Common myeloid progenitor, CD34-positive (primary cell): ENCODE data around the gene PIGO.

Experiments used
- CTCF ChIA-PET: fragments of 350-600 bp; sonication (Branson Sonifier 250); formaldehyde crosslinking; loops from one replicate; lab custom pipeline; 2021; ENCODE audit warnings: antibody characterized with exemption; lab: Charles Lee
- POLR2A ChIA-PET: fragments of 350-600 bp; sonication (Branson Sonifier 250); formaldehyde crosslinking; loops from one replicate; lab custom pipeline; 2021; ENCODE audit warnings: antibody characterized with exemption; lab: Charles Lee
- DNase-seq, 3 donors: peaks; one replicate each; pipeline versions ENCODE4 v3.0.0 to v3.0.0-alpha.2; 2013
- H3K27ac ChIP-seq, 2 experiments: 1 replicate in 1 of 2; 2 replicates in 1 of 2; pipeline ENCODE4 v1.7.0; 2013; ENCODE audit warnings: inconsistent platforms in 2 of 2, low read length in 2 of 2, mild to moderate bottlenecking in 2 of 2, low read depth in 1 of 2, moderate library complexity in 1 of 2; ENCODE audit not compliant: severe bottlenecking in 2 of 2, insufficient read depth in 1 of 2, poor library complexity in 1 of 2
- H3K27me3 ChIP-seq, 5 experiments: replicated peaks in 2 of 5; 1 replicate in 3 of 5; 2 replicates in 2 of 5; pipeline versions ENCODE4 v1.6.1 to v1.7.0; 2013; ENCODE audit warnings: low read length in 4 of 5, mild to moderate bottlenecking in 2 of 5, moderate library complexity in 2 of 5, inconsistent platforms in 1 of 5; ENCODE audit not compliant: insufficient read depth in 5 of 5, control insufficient read depth in 4 of 5
- H3K36me3 ChIP-seq, 4 experiments: 1 replicate in 2 of 4; 2 replicates in 2 of 4; pipeline versions ENCODE4 v1.6.1 to v1.7.0; 2013; ENCODE audit warnings: low read length in 3 of 4, control low read depth in 1 of 4, mild to moderate bottlenecking in 1 of 4; ENCODE audit not compliant: control insufficient read depth in 4 of 4, insufficient read depth in 4 of 4
- H3K4me1 ChIP-seq, 4 experiments: 1 replicate in 3 of 4; 2 replicates in 1 of 4; pipeline versions ENCODE4 v1.6.1 to v1.7.1; 2013; ENCODE audit warnings: low read length in 3 of 4, mild to moderate bottlenecking in 3 of 4, control low read depth in 1 of 4, inconsistent platforms in 1 of 4, moderate library complexity in 1 of 4; ENCODE audit not compliant: control insufficient read depth in 4 of 4, insufficient read depth in 4 of 4; ENCODE audit errors: control extremely low read depth in 1 of 4
- H3K4me3 ChIP-seq, 7 experiments: 1 replicate in 4 of 7; 2 replicates in 3 of 7; pipeline versions ENCODE4 v1.5.1 to v1.7.0; 2013; ENCODE audit warnings: mild to moderate bottlenecking in 7 of 7, low read length in 6 of 7, moderate library complexity in 6 of 7, inconsistent platforms in 2 of 7, low read depth in 2 of 7, control low read depth in 1 of 7; ENCODE audit not compliant: insufficient read depth in 4 of 7, control insufficient read depth in 1 of 7; ENCODE audit errors: extremely low read depth in 1 of 7
- H3K9me3 ChIP-seq, 5 experiments: 1 replicate in 4 of 5; 2 replicates in 1 of 5; pipeline versions ENCODE4 v1.6.1 to v1.7.1; 2013; ENCODE audit warnings: low read length in 4 of 5, mild to moderate bottlenecking in 2 of 5, inconsistent platforms in 1 of 5, low read depth in 1 of 5, moderate library complexity in 1 of 5; ENCODE audit not compliant: control insufficient read depth in 4 of 5, insufficient read depth in 2 of 5; ENCODE audit errors: control extremely low read depth in 1 of 5
- WGBS: methylation state at CpG from one replicate; pipeline ENCODE4 v1.1.5; 2013; ENCODE audit not compliant: insufficient coverage; 5-methylcytosine and 5-hydroxymethylcytosine counted together

The PIGO gene

GRCh38 chr9:35054185-35054835 is 42.1 kb downstream of the PIGO start:
- Histone ChIP-seq H3K4me1 (no peaks in the 10 kb centered on the region), H3K9me3 (no peaks in the 10 kb centered on the region), H3K4me3 (no peak overlapping the region), H3K27me3 (no peaks in the 10 kb centered on the region), H3K36me3 (peaks cover 32 to 67% (median 44%) of the 10 kb centered on the region in 4 experiments), H3K27ac (no peak overlapping the region)
- WGBS = 100% methylated on average over 2 of the region's 5 CpGs
- POLR2A ChIA-PET = interaction anchor here (0.9 kb wide), 1 partner anchor 7 kb away, joined by 6 read pairs; no protein-coding TSS in a partner anchor
- peak in 1 of 3 donors; percentile 28 for DNase-seq
- CTCF ChIA-PET = interaction anchor here (1.3 to 3.9 kb wide), 3 partner anchors 10 to 41 kb away, joined by 3 to 21 read pairs (median 9); partner anchors contain the start of gene PIGO

- no peaks in the 10 kb centered on the region for H3K4me1 ChIP-seq
- DNase-seq = peak; percentile 53 to 80 (median 78)
- peak overlapping the region in 1 of 2 experiments; percentile 6 for H3K27ac ChIP-seq
- 92% methylated on average over 2 of the region's 7 CpGs for WGBS
- H3K4me3 ChIP-seq = no peak overlapping the region
- H3K36me3 ChIP-seq = peaks cover 13 to 46% (median 25%) of the 10 kb centered on the region in 4 experiments
- no peaks in the 10 kb centered on the region for H3K9me3 ChIP-seq
- ChIA-PET POLR2A (interaction anchor here (0.6 to 1.4 kb wide), 8 partner anchors 10 to 152 kb away, joined by 3 to 6 read pairs (median 4); partner anchors contain the start of genes DNAJB5 and VCP), CTCF (interaction anchor here (0.6 to 3.9 kb wide), 34 partner anchors 7 to 427 kb away, joined by 3 to 49 read pairs (median 4); partner anchors contain the start of genes DNAJB5, FANCG, STOML2 and VCP)
- no peaks in the 10 kb centered on the region for H3K27me3 ChIP-seq
Observed at GRCh38 chr9:35051069-35051967, 45.1 kb downstream of the PIGO start.

GRCh38 chr9:35048511-35048910 is 47.9 kb downstream of the PIGO start:
- DNase-seq = no peak

GRCh38 chr9:35044071-35044470 is 52.3 kb downstream of the PIGO start:
- POLR2A ChIA-PET = no interaction called here
- Histone ChIP-seq H3K9me3 (no peaks in the 10 kb centered on the region), H3K4me3 (no peak overlapping the region), H3K4me1 (peaks cover 0 to 6% (median 1%) of the 10 kb centered on the region in 4 experiments), H3K27ac (no peak overlapping the region), H3K27me3 (no peaks in the 10 kb centered on the region), H3K36me3 (peaks cover 0 to 30% (median 12%) of the 10 kb centered on the region in 4 experiments)
- DNase-seq = no peak
- CTCF ChIA-PET = interaction anchor here (0.9 to 3.2 kb wide), 9 partner anchors 8 to 152 kb away, joined by 3 to 17 read pairs (median 3); no protein-coding TSS in a partner anchor
- 100% methylated on average over 2 of the region's 3 CpGs for WGBS

More at GRCh38 chr9:35048511-35048910, 47.9 kb downstream of the PIGO start:
- WGBS = 100% methylated on average over 5 of the region's 6 CpGs
- Histone ChIP-seq H3K4me1 (no peaks in the 10 kb centered on the region), H3K27ac (no peak overlapping the region), H3K9me3 (no peaks in the 10 kb centered on the region), H3K36me3 (peaks cover 6 to 38% (median 10%) of the 10 kb centered on the region in 4 experiments), H3K4me3 (no peak overlapping the region), H3K27me3 (no peaks in the 10 kb centered on the region)
- ChIA-PET CTCF (no interaction called here), POLR2A (no interaction called here)

- H3K9me3 ChIP-seq = no peaks in the 10 kb centered on the region
- peaks cover 0 to 6% (median 1%) of the 10 kb centered on the region in 4 experiments for H3K4me1 ChIP-seq
- WGBS = 98% methylated on average over 5 of the region's 6 CpGs
- no peaks in the 10 kb centered on the region for H3K27me3 ChIP-seq
- DNase-seq = no peak
- POLR2A ChIA-PET = no interaction called here
- peaks cover 0 to 24% (median 9%) of the 10 kb centered on the region in 4 experiments for H3K36me3 ChIP-seq
- no peak overlapping the region for H3K4me3 ChIP-seq
- H3K27ac ChIP-seq = no peak overlapping the region
- CTCF ChIA-PET = interaction anchor here (0.8 to 3.2 kb wide), 7 partner anchors 9 to 153 kb away, joined by 3 to 17 read pairs (median 3); no protein-coding TSS in a partner anchor
Observed at GRCh38 chr9:35042891-35043545, 53.4 kb downstream of the PIGO start.

GRCh38 chr9:35042081-35042604 is 54.2 kb downstream of the PIGO start:
- 100% methylated on average over 3 of the region's 3 CpGs for WGBS
- H3K27ac ChIP-seq = no peak overlapping the region

More at GRCh38 chr9:35042081-35042604, 54.2 kb downstream of the PIGO start:
- H3K36me3 ChIP-seq = peaks cover 0 to 24% (median 9%) of the 10 kb centered on the region in 4 experiments
- no peaks in the 10 kb centered on the region for H3K9me3 ChIP-seq
- no peaks in the 10 kb centered on the region for H3K27me3 ChIP-seq
- ChIA-PET POLR2A (no interaction called here), CTCF (interaction anchor here (0.8 to 3.2 kb wide), 6 partner anchors 10 to 152 kb away, joined by 3 to 17 read pairs (median 4); no protein-coding TSS in a partner anchor)
- no peak for DNase-seq
- H3K4me1 ChIP-seq = peaks cover 0 to 6% (median 1%) of the 10 kb centered on the region in 4 experiments
- H3K4me3 ChIP-seq = no peak overlapping the region
